SK-N-SH (cell line): ENCODE data around the gene PIEZO2. TPM values are rescaled to one million over a fixed set of nuclear protein-coding genes. Genes with fewer than 3 reads are reported as not detected.

ENCODE experiments used
- CTCF ChIA-PET: fragments of 300-600, 350-600 bp; formaldehyde crosslinking; extraction: SDS; loops from one replicate; lab custom pipeline; 2021; lab: Yijun Ruan, JAX
- POLR2A ChIA-PET: fragments of 350-600 bp; sonication (Branson Sonifier 250); formaldehyde crosslinking; extraction: SDS; loops from one replicate; lab custom pipeline; 2020; ENCODE audit warnings: antibody characterized with exemption, inconsistent platforms; lab: Yijun Ruan, JAX
- DNase-seq: peaks from one replicate; pipeline ENCODE4 v3.0.0; 2012
- H2AFZ ChIP-seq: fragments of 200-600 bp; sonication (generic); 2 replicates; pipeline ENCODE4 v1.8.1; 2016; ENCODE audit warnings: antibody characterized with exemption, mild to moderate bottlenecking, low read depth
- H3F3A ChIP-seq: fragments of 200-600 bp; sonication (generic); replicated peaks from 2 replicates; pipeline ENCODE3; 2016; ENCODE audit warnings: antibody characterized with exemption, mild to moderate bottlenecking; ENCODE audit not compliant: insufficient read depth
- H3K27ac ChIP-seq, 2 experiments: fragments of 200-500 bp in 1 of 2; fragments of 200-600 bp in 1 of 2; sonication (Bioruptor generic) in 1 of 2; sonication (generic), shearing (Covaris generic) in 1 of 2; 2 replicates each; pipeline versions ENCODE4 v1.5.1 to v1.6.1; 2014 to 2016; ENCODE audit warnings: low read depth in 2 of 2, inconsistent platforms in 1 of 2, low read length in 1 of 2, mild to moderate bottlenecking in 1 of 2, mixed read lengths in 1 of 2
- H3K27me3 ChIP-seq: fragments of 200-600 bp; sonication (generic), shearing (Covaris generic); 2 replicates; pipeline ENCODE4 v1.6.1; 2016; ENCODE audit warnings: mixed run types; ENCODE audit not compliant: insufficient read depth
- H3K36me3 ChIP-seq, 2 experiments: fragments of 200-500 bp in 1 of 2; fragments of 200-600 bp in 1 of 2; sonication (Bioruptor generic) in 1 of 2; sonication (generic) in 1 of 2; replicated peaks in 1 of 2; 2 replicates each; pipeline versions ENCODE3 to v1.5.1; 2014 to 2016; ENCODE audit warnings: low read length in 1 of 2, mild to moderate bottlenecking in 1 of 2; ENCODE audit not compliant: insufficient read depth in 2 of 2, control insufficient read depth in 1 of 2
- H3K4me1 ChIP-seq, 2 experiments: fragments of 200-500 bp in 1 of 2; fragments of 200-600 bp in 1 of 2; sonication (Bioruptor generic) in 1 of 2; sonication (generic), shearing (Covaris generic) in 1 of 2; 2 replicates each; pipeline versions ENCODE4 v1.5.1 to v1.6.1; 2014 to 2016; ENCODE audit warnings: low read depth in 1 of 2, low read length in 1 of 2, mixed run types in 1 of 2; ENCODE audit not compliant: insufficient read depth in 2 of 2, control insufficient read depth in 1 of 2
- H3K4me2 ChIP-seq: fragments of 200-600 bp; sonication (generic), shearing (Covaris generic); 2 replicates; pipeline ENCODE4 v1.6.1; 2017; ENCODE audit warnings: mixed run types
- H3K4me3 ChIP-seq, 2 experiments: fragments of 200-500 bp in 1 of 2; fragments of 200-600 bp in 1 of 2; sonication (Bioruptor generic) in 1 of 2; sonication (generic), shearing (Covaris generic) in 1 of 2; 2 replicates each; pipeline versions ENCODE4 v1.5.1 to v1.8.1; 2014 to 2016; ENCODE audit warnings: low read depth in 2 of 2, inconsistent platforms in 1 of 2, low read length in 1 of 2, mild to moderate bottlenecking in 1 of 2, mixed read lengths in 1 of 2, moderate library complexity in 1 of 2
- H3K79me2 ChIP-seq: fragments of 200-600 bp; sonication (generic); 2 replicates; pipeline ENCODE4 v1.8.1; 2017; ENCODE audit warnings: mild to moderate bottlenecking; ENCODE audit not compliant: insufficient read depth
- H3K9ac ChIP-seq: fragments of 200-600 bp; sonication (generic); 2 replicates; pipeline ENCODE4 v1.6.1; 2017; ENCODE audit warnings: mixed run types
- H3K9me2 ChIP-seq: fragments of 200-600 bp; sonication (generic); 2 replicates; pipeline ENCODE4 v1.6.1; 2017; ENCODE audit warnings: mixed run types
- H3K9me3 ChIP-seq: fragments of 200-600 bp; sonication (generic); 2 replicates; pipeline ENCODE4 v1.6.1; 2017; ENCODE audit warnings: mixed run types, mild to moderate bottlenecking, moderate library complexity
- H4K20me1 ChIP-seq: fragments of 200-600 bp; sonication (generic); 2 replicates; pipeline ENCODE4 v1.6.1; 2017; ENCODE audit warnings: mild to moderate bottlenecking, mixed run types; ENCODE audit not compliant: insufficient read depth
- ELF1 ChIP-seq: IDR thresholded peaks from 2 replicates; pipeline ENCODE4 v1.4.0; 2012
- FOSL2 ChIP-seq: IDR thresholded peaks from 2 replicates; pipeline ENCODE4 v1.4.0; 2012; ENCODE audit warnings: low read depth, mild to moderate bottlenecking, moderate library complexity, borderline replicate concordance
- FOXM1 ChIP-seq: IDR thresholded peaks from 2 replicates; pipeline ENCODE4 v1.4.0; 2012; ENCODE audit warnings: low read depth, mild to moderate bottlenecking
- GABPA ChIP-seq: IDR thresholded peaks from 2 replicates; pipeline ENCODE4 v1.4.0; 2012; ENCODE audit warnings: low read depth, mild to moderate bottlenecking
- PBX3 ChIP-seq: IDR thresholded peaks from 2 replicates; pipeline ENCODE4; 2012
- RFX5 ChIP-seq: IDR thresholded peaks from 2 replicates; pipeline ENCODE4 v1.6.1; 2012; ENCODE audit warnings: mild to moderate bottlenecking, improper control_type of control experiment, low read length
- RXRA ChIP-seq: IDR thresholded peaks from 2 replicates; pipeline ENCODE4 v1.4.0; 2012; ENCODE audit warnings: low read depth, mild to moderate bottlenecking, borderline replicate concordance
- SIN3A ChIP-seq: IDR thresholded peaks from 2 replicates; pipeline ENCODE4 v1.6.1; 2012; ENCODE audit warnings: low read depth, mild to moderate bottlenecking, low read length, moderate library complexity, borderline replicate concordance
- TAF1 ChIP-seq: IDR thresholded peaks from 2 replicates; pipeline ENCODE4 v1.6.1; 2012; ENCODE audit warnings: low read depth, mild to moderate bottlenecking, low read length, moderate library complexity, borderline replicate concordance
- TCF12 ChIP-seq: IDR thresholded peaks from 2 replicates; pipeline ENCODE4 v1.4.0; 2012
- TEAD4 ChIP-seq: IDR thresholded peaks from 2 replicates; pipeline ENCODE4 v1.4.0; 2012; ENCODE audit warnings: mild to moderate bottlenecking, borderline replicate concordance; ENCODE audit not compliant: insufficient read depth
- WGBS: methylation state at CpG from one replicate; pipeline ENCODE4 v1.1.6; 2017; ENCODE audit warnings: low lambda C conversion rate; 5-methylcytosine and 5-hydroxymethylcytosine counted together
- polyA plus RNA-seq, 3 experiments: library from polyadenylated mRNA; depleted of rRNA; stranded (reverse); fragments of >200 nt; gene quantifications; 2 replicates each; pipeline ENCODE4 v1.2.3, GENCODE V29; 2012

Gene PIEZO2
- polyA plus RNA-seq, 1 of the 3 experiments (the other 2 are of a cell fraction) = not detected

- no peak for TF ChIP-seq GABPA
- TF ChIP-seq TEAD4 = no peak
- TF ChIP-seq SIN3A = no peak
- no peak for TF ChIP-seq TAF1
- no peak for TF ChIP-seq FOXM1
- no peak for TF ChIP-seq FOSL2
- no peak for TF ChIP-seq RFX5
- no peak for TF ChIP-seq PBX3
- no peak for TF ChIP-seq ELF1
- TF ChIP-seq, all 33 proteins: peak for 0
- 3% methylated on average over 7 of the region's 7 CpGs for WGBS
- Histone ChIP-seq H3K27me3 (peaks cover 15% of the 10 kb centered on the region), H3K9me3 (no peaks in the 10 kb centered on the region), H3K4me3 (no peak overlapping the region), H3K36me3 (no peaks in the 10 kb centered on the region), H3K9ac (no peak overlapping the region), H3F3A (no peaks in the 10 kb centered on the region), H3K4me1 (no peaks in the 10 kb centered on the region), H3K79me2 (no peaks in the 10 kb centered on the region), H3K9me2 (no peaks in the 10 kb centered on the region), H4K20me1 (no peaks in the 10 kb centered on the region), H3K4me2 (no peak overlapping the region), H3K27ac (no peak overlapping the region), H2AFZ (no peak overlapping the region)
- ChIA-PET CTCF (interaction anchor here (0.6 kb wide), 2 partner anchors 60 to 231 kb away, joined by 3 read pairs; no protein-coding TSS in a partner anchor), POLR2A (no interaction called here)
- no peak for DNase-seq
Measured at GRCh38 chr18:10791169-10791831, 358.1 kb downstream of the PIEZO2 start.

DNA sequence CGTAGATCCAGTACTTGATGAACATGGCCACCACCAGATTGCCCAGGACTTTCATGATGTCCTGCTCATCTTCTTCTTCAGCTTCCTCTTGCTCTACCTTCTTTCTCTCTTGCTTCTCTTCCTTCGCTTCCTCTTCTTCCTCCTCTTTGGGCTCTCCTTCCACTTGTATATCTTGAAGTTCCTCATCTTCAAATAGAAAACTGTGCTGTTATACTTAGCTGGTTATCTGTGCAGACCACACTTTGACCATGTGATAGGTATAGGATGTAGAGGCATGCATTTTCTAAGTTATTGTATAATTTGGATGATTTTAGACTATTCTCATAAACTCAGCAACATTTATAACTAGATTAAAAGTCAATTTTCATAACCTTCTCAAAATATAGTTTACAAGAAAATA is 360.2 kb downstream of the PIEZO2 start:
- ChIA-PET POLR2A (no interaction called here), CTCF (no interaction called here)
- H3K27me3 ChIP-seq = peaks cover 15% of the 10 kb centered on the region
- no peaks in the 10 kb centered on the region for H3K36me3 ChIP-seq
- H4K20me1 ChIP-seq = no peaks in the 10 kb centered on the region
- no peak overlapping the region for H3K4me2 ChIP-seq
- H3F3A ChIP-seq = no peaks in the 10 kb centered on the region
- no peak overlapping the region for H3K27ac ChIP-seq
- no peak overlapping the region for H2AFZ ChIP-seq
- H3K9me3 ChIP-seq = no peaks in the 10 kb centered on the region
- no peak for DNase-seq
- H3K79me2 ChIP-seq = no peaks in the 10 kb centered on the region
- 9% methylated on average over 2 of the region's 2 CpGs for WGBS
- H3K9me2 ChIP-seq = no peaks in the 10 kb centered on the region
- no peak for TF ChIP-seq FOSL2
- TF ChIP-seq RXRA = no peak
- no peak for TF ChIP-seq PBX3
- TF ChIP-seq TCF12 = no peak
- no peaks in the 10 kb centered on the region for H3K4me1 ChIP-seq
- no peak overlapping the region for H3K4me3 ChIP-seq
- H3K9ac ChIP-seq = no peak overlapping the region
